Upper lobe of left lung (tissue), 6 donors: ENCODE measurements around the gene ADAM12. TPM values are rescaled to one million over a fixed set of nuclear protein-coding genes. Genes with fewer than 3 reads are reported as not detected.

Source experiments
- ATAC-seq, 2 donors: fragments of 200-7000 bp; cut with Tn5 transposase; one replicate each; pipeline ENCODE4 v1.9.1; 2022; ENCODE audit warnings: mild to moderate bottlenecking in 2 of 2, moderate library complexity in 2 of 2; ENCODE audit not compliant: low FRiP score in 2 of 2
- DNase-seq, 2 donors: peaks; one replicate each; pipeline ENCODE4 v3.0.0-alpha.2; 2019 to 2020
- H3K27ac ChIP-seq, 4 donors: fragments of 200-600 bp; sonication (generic); one replicate each; pipeline ENCODE4 v1.5.1; 2016 to 2019
- H3K27me3 ChIP-seq, 4 donors: fragments of 200-600 bp; sonication (generic); one replicate each; pipeline ENCODE4 v1.5.1; 2017 to 2019
- H3K36me3 ChIP-seq, 4 donors: fragments of 200-600 bp; sonication (generic); one replicate each; pipeline ENCODE4 v1.5.1; 2016 to 2019
- H3K4me1 ChIP-seq, 4 donors: fragments of 200-600 bp; sonication (generic); one replicate each; pipeline ENCODE4 v1.5.1; 2018 to 2019
- H3K4me3 ChIP-seq, 4 donors: fragments of 200-600 bp; sonication (generic); one replicate each; pipeline ENCODE4 v1.5.1; 2017 to 2019; ENCODE audit warnings: mild to moderate bottlenecking in 2 of 4, moderate library complexity in 1 of 4
- H3K9me3 ChIP-seq, 4 donors: fragments of 200-600 bp; sonication (generic); one replicate each; pipeline ENCODE4 v1.5.1; 2018 to 2019
- CTCF ChIP-seq, 6 experiments: fragments of 450-650 bp in 4 of 6; fragments of 200-600 bp in 2 of 6; sonication (generic) in 2 of 6; IDR thresholded peaks; one replicate each; pipeline ENCODE4 v1.5.1; 2016 to 2019; ENCODE audit warnings: antibody characterized with exemption in 6 of 6
- EP300 ChIP-seq, 4 donors: sonication (generic); formaldehyde crosslinking; IDR thresholded peaks; one replicate each; pipeline ENCODE4 v1.5.1; 2017; ENCODE audit warnings: antibody characterized with exemption in 4 of 4, control low read depth in 2 of 4
- POLR2A ChIP-seq, 4 donors: fragments of 450-650 bp; IDR thresholded peaks; one replicate each; pipeline ENCODE4 v1.5.1; 2016 to 2017; ENCODE audit warnings: antibody characterized with exemption in 4 of 4, mild to moderate bottlenecking in 2 of 4
- POLR2AphosphoS5 ChIP-seq, 2 donors: sonication (generic); formaldehyde crosslinking; IDR thresholded peaks; one replicate each; pipeline ENCODE4 v1.5.1; 2017; ENCODE audit warnings: antibody characterized with exemption in 2 of 2
- WGBS, 2 donors: methylation state at CpG; one replicate each; pipeline ENCODE4 v1.1.5; 2017 to 2018; 5-methylcytosine and 5-hydroxymethylcytosine counted together
- total RNA-seq, 6 donors: library from RNA; depleted of rRNA in 4 of 6; stranded (reverse); fragments of >200 nt in 4 of 6; gene quantifications; one replicate each; pipeline versions ENCODE4 v1.1.0 to v1.2.1, GENCODE V29; 2016 to 2021
- donor health status: DM: no; HTN: no; CAD: no; lungs with moderate emphysema.
- donor health status: DM: no; HTN: yes; CAD: no; lungs with severe emphysema.

Gene ADAM12
- total RNA-seq, 6 donors from 2014 or later: 0.44 to 3.7 (median 0.82) TPM

DNA sequence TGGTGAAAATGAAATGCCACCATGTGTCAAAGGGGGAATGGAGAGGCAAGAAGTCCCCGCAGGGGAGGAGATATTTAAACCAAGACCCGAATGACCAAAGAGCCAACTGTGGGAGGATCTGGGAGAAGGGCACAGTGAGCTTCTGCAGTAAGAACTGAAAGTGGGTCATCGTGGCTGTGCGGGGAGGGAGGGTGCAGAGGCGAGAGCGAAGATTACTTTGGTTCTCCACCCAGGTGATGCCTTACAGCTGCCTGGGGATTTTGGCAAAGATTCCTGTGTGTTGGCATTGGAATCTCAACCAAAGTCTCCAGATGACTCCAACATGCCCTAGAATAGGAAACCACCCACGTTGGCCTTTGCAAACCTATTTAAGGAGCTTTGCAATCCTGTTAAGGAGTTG, 44.2 kb upstream of the ADAM12 start:
- Histone ChIP-seq H3K4me3 (no peak overlapping the region), H3K9me3 (no peaks in the 10 kb centered on the region), H3K4me1 (no peaks in the 10 kb centered on the region), H3K27me3 (no peaks in the 10 kb centered on the region), H3K36me3 (no peaks in the 10 kb centered on the region), H3K27ac (no peak overlapping the region)
- no peak for TF ChIP-seq CTCF (IDR thresholded peaks at IDR 0.05)
- TF ChIP-seq POLR2AphosphoS5 (IDR thresholded peaks at IDR 0.05): no peak
- no peak for TF ChIP-seq EP300 (IDR thresholded peaks at IDR 0.05)
- TF ChIP-seq POLR2A (IDR thresholded peaks at IDR 0.05): no peak
- DNase-seq: no peak
- WGBS, 2 donors: 86 to 88% methylated on average over 7 of the region's 7 CpGs
- no peak for ATAC-seq

GRCh38 chr10:126431816-126432215, 43.5 kb upstream of the ADAM12 start:
- no peaks in the 10 kb centered on the region for H3K36me3 ChIP-seq
- H3K27me3 ChIP-seq: no peaks in the 10 kb centered on the region
- H3K9me3 ChIP-seq: no peaks in the 10 kb centered on the region
- no peak overlapping the region for H3K27ac ChIP-seq
- no peak overlapping the region for H3K4me3 ChIP-seq
- no peak for ATAC-seq
- H3K4me1 ChIP-seq: no peaks in the 10 kb centered on the region
- no peak for DNase-seq
- no peak for TF ChIP-seq EP300 (IDR thresholded peaks at IDR 0.05)
- TF ChIP-seq CTCF (IDR thresholded peaks at IDR 0.05): no peak
- TF ChIP-seq POLR2AphosphoS5 (IDR thresholded peaks at IDR 0.05): no peak
- no peak for TF ChIP-seq POLR2A (IDR thresholded peaks at IDR 0.05)
- 75 to 78% methylated on average over 2 of the region's 2 CpGs for WGBS, 2 donors

DNA sequence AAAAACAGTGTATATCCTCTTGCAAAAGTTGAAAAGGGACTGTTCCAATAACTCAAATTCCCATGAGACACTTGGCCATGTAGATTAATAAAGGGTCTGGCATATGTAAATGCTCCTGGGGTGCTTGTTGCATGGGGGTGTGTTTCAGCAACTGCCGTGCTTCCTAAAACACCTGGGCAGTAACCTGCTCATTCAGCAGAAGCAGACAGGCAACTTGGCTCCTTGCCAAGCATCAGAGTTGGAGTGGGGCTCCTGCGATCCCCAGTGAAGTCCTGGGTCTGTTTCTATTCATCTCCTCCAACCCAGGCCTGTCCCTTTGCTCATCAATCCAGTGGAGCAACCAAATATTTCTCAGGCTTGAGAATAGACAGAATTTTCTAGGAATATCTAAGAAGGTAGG, 42.2 kb upstream of the ADAM12 start:
- Histone ChIP-seq H3K4me1 (no peaks in the 10 kb centered on the region), H3K9me3 (no peaks in the 10 kb centered on the region), H3K4me3 (no peak overlapping the region), H3K27me3 (no peaks in the 10 kb centered on the region), H3K27ac (no peak overlapping the region), H3K36me3 (no peaks in the 10 kb centered on the region)
- DNase-seq (no peak), ATAC-seq (no peak)
- TF ChIP-seq POLR2AphosphoS5 (IDR thresholded peaks at IDR 0.05): no peak
- no peak for TF ChIP-seq EP300 (IDR thresholded peaks at IDR 0.05)
- no peak for TF ChIP-seq POLR2A (IDR thresholded peaks at IDR 0.05)
- TF ChIP-seq CTCF (IDR thresholded peaks at IDR 0.05): no peak
- WGBS, 2 donors: 87 to 92% methylated on average over 2 of the region's 2 CpGs

DNA sequence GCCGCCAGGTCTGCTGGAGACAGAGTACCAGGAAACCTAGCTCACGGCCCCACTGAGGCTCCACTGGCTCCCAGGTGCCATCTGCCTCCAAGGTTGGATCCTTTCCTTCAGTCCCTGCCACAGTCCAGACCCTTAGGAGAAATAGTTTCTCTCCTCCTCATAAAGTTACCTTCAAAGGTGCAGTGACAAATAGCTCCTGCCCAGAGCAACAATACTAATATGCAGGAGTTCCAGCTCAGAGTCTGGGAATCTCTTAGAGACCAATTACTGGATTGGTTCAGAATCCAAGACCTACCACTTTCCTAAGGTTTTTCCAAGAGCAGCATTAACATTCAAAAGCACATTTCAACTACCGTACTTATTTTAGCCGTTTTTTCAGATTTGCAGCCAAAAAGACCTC, 41.0 kb upstream of the ADAM12 start:
- TF ChIP-seq POLR2A (IDR thresholded peaks at IDR 0.05): no peak
- no peak for TF ChIP-seq EP300 (IDR thresholded peaks at IDR 0.05)
- no peak for TF ChIP-seq CTCF (IDR thresholded peaks at IDR 0.05)
- TF ChIP-seq POLR2AphosphoS5 (IDR thresholded peaks at IDR 0.05): no peak
- Histone ChIP-seq H3K36me3 (no peaks in the 10 kb centered on the region), H3K27ac (no peak overlapping the region), H3K9me3 (peaks cover 0 to 3% (median 1%) of the 10 kb centered on the region in 4 donors), H3K4me1 (no peaks in the 10 kb centered on the region), H3K4me3 (no peak overlapping the region), H3K27me3 (no peaks in the 10 kb centered on the region)
- DNase-seq (no peak), ATAC-seq (no peak)
- WGBS, 2 donors: 86 to 92% methylated on average over 4 of the region's 4 CpGs

GRCh38 chr10:126425489-126426065, 37.3 kb upstream of the ADAM12 start:
- Histone ChIP-seq H3K4me3 (no peak overlapping the region), H3K9me3 (peaks cover 0 to 14% (median 10%) of the 10 kb centered on the region in 4 donors), H3K36me3 (no peaks in the 10 kb centered on the region), H3K27me3 (no peaks in the 10 kb centered on the region), H3K4me1 (no peaks in the 10 kb centered on the region), H3K27ac (no peak overlapping the region)
- 48 to 51% methylated on average over 8 of the region's 8 CpGs for WGBS, 2 donors
- no peak for ATAC-seq
- TF ChIP-seq POLR2AphosphoS5 (IDR thresholded peaks at IDR 0.05) (no peak), POLR2A (IDR thresholded peaks at IDR 0.05) (no peak), CTCF (IDR thresholded peaks at IDR 0.05) (no peak), EP300 (IDR thresholded peaks at IDR 0.05) (no peak)
- DNase-seq: no peak
